ENCODE data around the gene ABHD17C.

DNA sequence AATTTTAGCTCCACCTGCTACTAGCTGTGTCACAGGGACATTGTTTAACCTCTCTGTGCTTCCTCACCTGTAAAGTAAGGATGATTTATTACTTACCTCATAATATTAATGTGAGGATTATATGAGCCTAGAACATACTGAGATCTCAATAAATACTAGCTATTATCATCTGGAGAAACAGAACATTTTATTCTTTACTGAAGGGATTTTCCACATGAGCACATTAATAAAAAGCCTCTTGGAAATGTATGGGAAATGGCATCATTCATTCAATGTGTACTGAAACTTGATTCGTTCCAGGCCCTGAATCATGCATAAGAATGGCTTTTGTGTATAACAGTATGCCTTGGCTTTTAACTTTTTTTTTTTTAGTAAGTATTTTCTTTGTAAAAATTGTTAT lies 73.0 kb downstream of the ABHD17C start:
- TF ChIP-seq, protein P1, sequence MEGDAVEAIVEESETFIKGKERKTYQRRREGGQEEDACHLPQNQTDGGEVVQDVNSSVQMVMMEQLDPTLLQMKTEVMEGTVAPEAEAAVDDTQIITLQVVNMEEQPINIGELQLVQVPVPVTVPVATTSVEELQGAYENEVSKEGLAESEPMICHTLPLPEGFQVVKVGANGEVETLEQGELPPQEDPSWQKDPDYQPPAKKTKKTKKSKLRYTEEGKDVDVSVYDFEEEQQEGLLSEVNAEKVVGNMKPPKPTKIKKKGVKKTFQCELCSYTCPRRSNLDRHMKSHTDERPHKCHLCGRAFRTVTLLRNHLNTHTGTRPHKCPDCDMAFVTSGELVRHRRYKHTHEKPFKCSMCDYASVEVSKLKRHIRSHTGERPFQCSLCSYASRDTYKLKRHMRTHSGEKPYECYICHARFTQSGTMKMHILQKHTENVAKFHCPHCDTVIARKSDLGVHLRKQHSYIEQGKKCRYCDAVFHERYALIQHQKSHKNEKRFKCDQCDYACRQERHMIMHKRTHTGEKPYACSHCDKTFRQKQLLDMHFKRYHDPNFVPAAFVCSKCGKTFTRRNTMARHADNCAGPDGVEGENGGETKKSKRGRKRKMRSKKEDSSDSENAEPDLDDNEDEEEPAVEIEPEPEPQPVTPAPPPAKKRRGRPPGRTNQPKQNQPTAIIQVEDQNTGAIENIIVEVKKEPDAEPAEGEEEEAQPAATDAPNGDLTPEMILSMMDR (IDR thresholded peaks at IDR 0.05), result no peak
- no peak for TF ChIP-seq EZH2 (IDR thresholded peaks at IDR 0.05)
